ENCODE measurements around the gene SPINK5. TPM values are rescaled to one million over a fixed set of nuclear protein-coding genes. Genes with fewer than 3 reads are reported as not detected.

The SPINK5 gene
- total RNA-seq, 1 experiment from 2014 or later = 6.0 TPM

DNA sequence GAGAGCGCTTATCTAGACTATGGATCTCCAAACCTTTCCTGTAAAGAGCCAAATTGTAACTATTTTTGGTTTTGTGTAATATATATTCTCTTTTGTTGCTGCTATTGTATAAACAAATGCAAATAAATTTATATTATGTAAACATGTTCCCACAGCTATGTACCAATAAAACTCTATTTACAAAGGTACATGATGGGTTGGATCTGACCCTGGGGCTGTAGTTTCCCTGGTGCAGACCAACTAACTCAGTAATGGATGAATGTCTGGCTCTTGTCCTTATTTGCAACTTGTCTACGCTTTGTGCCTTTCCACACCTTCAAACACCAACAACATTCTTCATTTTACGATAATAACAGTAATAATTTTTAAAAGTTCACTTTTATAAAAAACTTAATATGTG is 77.1 kb downstream of the SPINK5 start:
- TF ChIP-seq, protein P1, sequence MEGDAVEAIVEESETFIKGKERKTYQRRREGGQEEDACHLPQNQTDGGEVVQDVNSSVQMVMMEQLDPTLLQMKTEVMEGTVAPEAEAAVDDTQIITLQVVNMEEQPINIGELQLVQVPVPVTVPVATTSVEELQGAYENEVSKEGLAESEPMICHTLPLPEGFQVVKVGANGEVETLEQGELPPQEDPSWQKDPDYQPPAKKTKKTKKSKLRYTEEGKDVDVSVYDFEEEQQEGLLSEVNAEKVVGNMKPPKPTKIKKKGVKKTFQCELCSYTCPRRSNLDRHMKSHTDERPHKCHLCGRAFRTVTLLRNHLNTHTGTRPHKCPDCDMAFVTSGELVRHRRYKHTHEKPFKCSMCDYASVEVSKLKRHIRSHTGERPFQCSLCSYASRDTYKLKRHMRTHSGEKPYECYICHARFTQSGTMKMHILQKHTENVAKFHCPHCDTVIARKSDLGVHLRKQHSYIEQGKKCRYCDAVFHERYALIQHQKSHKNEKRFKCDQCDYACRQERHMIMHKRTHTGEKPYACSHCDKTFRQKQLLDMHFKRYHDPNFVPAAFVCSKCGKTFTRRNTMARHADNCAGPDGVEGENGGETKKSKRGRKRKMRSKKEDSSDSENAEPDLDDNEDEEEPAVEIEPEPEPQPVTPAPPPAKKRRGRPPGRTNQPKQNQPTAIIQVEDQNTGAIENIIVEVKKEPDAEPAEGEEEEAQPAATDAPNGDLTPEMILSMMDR (conservative IDR thresholded peaks at IDR 0.05) = no peak
- Histone ChIP-seq H2BK12ac (ENCODE audit: insufficient read length, low read depth, low read length) (no peak overlapping the region), H3K4me2 (ENCODE audit: insufficient read depth, insufficient read length, low read length) (no peak overlapping the region), H3K27me3 (ENCODE audit: insufficient read depth, low read length) (no peaks in the 10 kb centered on the region), H4K91ac (ENCODE audit: insufficient read length, low read depth, low read length) (no peak overlapping the region), H2BK20ac (ENCODE audit: low read depth, low read length, poor library complexity, severe bottlenecking) (no peak overlapping the region), H4K8ac (replicated peaks; ENCODE audit: insufficient read length, low read depth, low read length) (no peak overlapping the region), H4K5ac (ENCODE audit: insufficient read length, low read depth, low read length) (no peak overlapping the region), H3T11ph (ENCODE audit: low read length) (no peak overlapping the region), H3K27ac (ENCODE audit: insufficient read length, low read depth, low read length) (no peak overlapping the region), H3K23me2 (ENCODE audit: insufficient read length, low read depth, low read length, poor library complexity, severe bottlenecking) (no peaks in the 10 kb centered on the region), H3K4ac (ENCODE audit: low read depth, low read length) (no peak overlapping the region), H2BK120ac (ENCODE audit: low read depth, low read length, poor library complexity, severe bottlenecking) (no peak overlapping the region), H3K23ac (ENCODE audit: insufficient read length, low read depth, low read length) (no peak overlapping the region), H2BK15ac (ENCODE audit: low read depth, low read length) (no peak overlapping the region), H3K56ac (ENCODE audit: insufficient read length, low read depth, low read length) (no peak overlapping the region), H2BK5ac (ENCODE audit: insufficient read length, low read length) (no peak overlapping the region), H3K4me1 (ENCODE audit: insufficient read depth, low read length) (no peaks in the 10 kb centered on the region), H3K9ac (ENCODE audit: extremely low read depth, insufficient read length, low read length) (no peak overlapping the region), H3K14ac (ENCODE audit: insufficient read depth, low read length) (no peak overlapping the region), H2AFZ (ENCODE audit: low read length) (no peak overlapping the region), H3K79me1 (ENCODE audit: insufficient read depth, low read depth, low read length, poor library complexity, severe bottlenecking) (no peaks in the 10 kb centered on the region), H3K79me2 (ENCODE audit: insufficient read depth, low read length) (no peaks in the 10 kb centered on the region), H4K20me1 (ENCODE audit: control insufficient read depth, insufficient read depth, insufficient read length) (no peaks in the 10 kb centered on the region), H3K9me3 (ENCODE audit: control insufficient read depth, low read depth, low read length) (no peaks in the 10 kb centered on the region), H2AK5ac (ENCODE audit: insufficient read length, low read length) (no peak overlapping the region), H3K18ac (ENCODE audit: insufficient read length, low read depth, low read length) (no peak overlapping the region)
- H3K4me3 Mint-ChIP-seq = no peak overlapping the region
- 100% methylated on average over 2 of the region's 3 CpGs for WGBS (ENCODE audit: extremely low coverage, insufficient read length, low lambda C conversion rate)
- no peaks in the 10 kb centered on the region for H3K4me1 Mint-ChIP-seq
- H3K36me3 Mint-ChIP-seq (ENCODE audit: insufficient read depth in 1 of 3, low read depth in 3 of 3) = peaks cover 0 to 7% (median 0%) of the 10 kb centered on the region in 3 experiments; a peak in 1 of 7 replicates
- H3K27me3 Mint-ChIP-seq (ENCODE audit: low read depth) = no peaks in the 10 kb centered on the region
- H3K9me3 Mint-ChIP-seq = no peaks in the 10 kb centered on the region
- no peak overlapping the region for H3K27ac Mint-ChIP-seq
- no peak for DNase-seq

All from H9 (cell line).